ENCODE results near the gene BCL2. TPM values are rescaled to one million over a fixed set of nuclear protein-coding genes. Genes with fewer than 3 reads are reported as not detected.

BCL2 gene
- total RNA-seq, 2 donors from 2014 or later: 98.3 to 133 TPM

DNA sequence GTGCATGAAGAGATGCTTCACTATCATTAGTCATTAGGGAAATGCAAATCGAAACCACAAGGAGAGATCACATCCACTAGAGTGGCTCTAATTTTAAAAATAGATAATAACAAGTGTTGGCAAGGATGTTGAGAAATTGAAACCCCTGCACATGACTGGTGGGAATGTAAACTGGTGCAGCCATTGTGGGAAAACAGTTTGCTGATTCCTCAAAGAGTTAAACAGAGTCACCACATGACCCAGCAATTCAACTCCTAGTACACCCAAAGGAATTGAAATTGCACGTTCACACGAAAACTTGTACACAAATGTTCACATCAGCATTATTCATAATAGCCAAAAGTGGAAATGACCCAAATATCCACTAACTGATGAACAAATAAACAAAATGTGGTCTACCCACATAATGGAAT is 179.5 kb downstream of the BCL2 start:
- Mint-ChIP-seq H3K4me1 (ENCODE audit: low read depth) (peaks cover 92% of the 10 kb centered on the region), H3K4me3 (no peak overlapping the region), H3K9me3 (peaks cover 5 to 6% of the 10 kb centered on the region in 2 donors), H3K27me3 (ENCODE audit: low read depth) (no peaks in the 10 kb centered on the region), H3K36me3 (ENCODE audit: insufficient read depth in 2 of 2) (peaks cover 28 to 29% of the 10 kb centered on the region in 2 donors), H3K27ac (no peak overlapping the region)
- DNase-seq (no peak), ATAC-seq (replicated peaks in 1 of 2) (no peak)

DNA sequence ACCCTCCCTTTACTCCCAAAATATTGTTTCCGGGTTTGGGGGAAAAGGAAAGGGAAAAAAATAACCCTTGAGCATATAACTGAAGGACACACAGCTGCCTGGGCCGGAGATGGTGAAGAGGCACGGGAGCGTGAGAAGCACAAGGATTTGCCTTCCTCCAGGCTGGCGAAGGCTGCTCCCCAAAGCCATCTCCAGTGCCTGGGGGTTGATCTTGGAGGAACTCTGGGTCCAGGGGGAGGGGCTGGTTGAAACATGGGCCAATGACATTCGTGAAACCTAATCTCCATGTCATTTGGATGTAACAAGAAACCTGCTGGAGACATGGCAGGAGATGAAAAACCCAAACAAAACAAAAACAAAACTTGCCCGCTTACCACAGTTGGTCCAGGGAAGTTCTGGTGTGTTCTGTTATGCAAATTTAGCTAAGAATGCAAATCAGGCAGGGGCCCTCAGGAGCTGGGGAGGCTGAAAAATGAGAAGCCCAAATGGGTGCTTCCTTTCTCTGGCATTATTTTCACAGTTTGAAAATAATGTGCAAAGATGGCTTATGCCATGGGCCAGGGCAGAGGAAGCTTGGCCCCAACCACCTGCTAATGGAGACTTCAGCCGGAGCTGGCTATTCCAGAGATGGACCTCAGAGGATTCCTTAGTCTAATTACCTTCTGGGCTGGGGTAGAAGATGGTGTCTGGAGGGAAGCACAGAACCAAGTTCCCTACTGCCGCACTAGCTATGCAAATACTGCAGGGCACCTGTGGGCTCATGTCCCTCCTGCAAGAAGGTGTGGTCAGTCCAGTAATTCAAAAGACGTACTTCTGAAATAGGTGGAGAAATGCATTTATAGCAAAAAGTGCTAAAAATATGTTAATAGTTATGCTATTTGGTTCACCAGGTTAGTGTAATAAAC is 180.9 kb downstream of the BCL2 start:
- peaks cover 5 to 6% of the 10 kb centered on the region in 2 donors for H3K9me3 Mint-ChIP-seq
- peak overlapping the region; percentile 54 to 73 for H3K4me3 Mint-ChIP-seq
- ATAC-seq (replicated peaks in 1 of 2): peak; percentile 46 to 62
- H3K27me3 Mint-ChIP-seq (ENCODE audit: low read depth): no peaks in the 10 kb centered on the region
- peaks cover 81% of the 10 kb centered on the region for H3K4me1 Mint-ChIP-seq (ENCODE audit: low read depth)
- H3K27ac Mint-ChIP-seq: peak overlapping the region; percentile 52
- H3K36me3 Mint-ChIP-seq (ENCODE audit: insufficient read depth in 2 of 2): peaks cover 26 to 29% of the 10 kb centered on the region in 2 donors
- peak in 1 of 2 donors; percentile 12 for DNase-seq

DNA sequence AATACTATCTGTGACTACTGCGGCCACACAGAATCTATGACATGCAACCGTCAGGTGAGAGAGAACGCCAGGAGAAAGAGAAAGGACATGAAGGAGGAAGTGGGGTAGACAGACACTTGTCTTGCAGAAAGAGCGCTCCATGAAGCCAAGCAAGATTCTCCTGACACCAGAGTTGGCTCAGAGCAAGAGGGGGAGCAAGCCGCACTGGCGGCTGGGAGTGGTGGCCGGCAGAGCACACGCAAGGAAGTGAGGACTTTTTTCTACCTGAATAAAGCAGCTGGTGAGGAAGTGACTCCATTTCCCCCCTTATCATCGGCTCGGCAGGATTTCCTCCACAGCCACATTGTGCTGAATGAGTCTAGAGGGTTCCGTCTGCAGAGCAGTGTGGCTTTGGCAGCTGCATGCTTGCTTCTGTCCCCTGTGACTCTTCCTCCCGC is 181.6 kb downstream of the BCL2 start:
- peaks cover 25 to 29% of the 10 kb centered on the region in 2 donors for H3K36me3 Mint-ChIP-seq (ENCODE audit: insufficient read depth in 2 of 2)
- H3K4me3 Mint-ChIP-seq: peak overlapping the region; percentile 54 to 73
- DNase-seq (peak; percentile 51 to 53), ATAC-seq (replicated peaks in 1 of 2) (peak; percentile 78 to 86)
- peak overlapping the region; percentile 52 for H3K27ac Mint-ChIP-seq
- peaks cover 81% of the 10 kb centered on the region for H3K4me1 Mint-ChIP-seq (ENCODE audit: low read depth)
- H3K27me3 Mint-ChIP-seq (ENCODE audit: low read depth): no peaks in the 10 kb centered on the region
- peaks cover 5 to 6% of the 10 kb centered on the region in 2 donors for H3K9me3 Mint-ChIP-seq

DNA sequence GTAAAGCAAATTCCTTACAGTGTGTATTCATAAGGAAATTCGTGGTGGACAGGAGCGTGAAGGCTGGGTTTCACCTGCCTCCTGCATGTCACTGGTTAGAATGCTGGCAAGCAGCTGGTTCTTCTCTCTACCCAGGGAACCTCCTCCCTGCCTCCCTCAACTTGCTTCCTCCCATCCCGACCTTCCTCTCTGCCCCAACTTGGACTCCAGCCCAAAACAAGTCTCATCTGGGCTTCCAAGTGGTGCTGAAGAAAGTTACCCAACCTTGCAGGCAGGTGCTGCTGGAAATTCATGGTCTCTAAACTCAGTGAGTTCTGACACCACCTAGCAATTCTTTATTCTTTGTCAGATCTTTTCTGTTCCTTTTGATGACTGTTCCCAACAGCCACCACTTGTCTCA is 184.5 kb downstream of the BCL2 start:
- Mint-ChIP-seq H3K27me3 (ENCODE audit: low read depth) (no peaks in the 10 kb centered on the region), H3K4me3 (no peak overlapping the region), H3K27ac (peak overlapping the region; percentile 43), H3K36me3 (ENCODE audit: insufficient read depth in 2 of 2) (peaks cover 6 to 13% of the 10 kb centered on the region in 2 donors), H3K9me3 (peaks cover 2 to 3% of the 10 kb centered on the region in 2 donors), H3K4me1 (ENCODE audit: low read depth) (peaks cover 76% of the 10 kb centered on the region)
- no peak for DNase-seq
- ATAC-seq (replicated peaks in 1 of 2): no peak

DNA sequence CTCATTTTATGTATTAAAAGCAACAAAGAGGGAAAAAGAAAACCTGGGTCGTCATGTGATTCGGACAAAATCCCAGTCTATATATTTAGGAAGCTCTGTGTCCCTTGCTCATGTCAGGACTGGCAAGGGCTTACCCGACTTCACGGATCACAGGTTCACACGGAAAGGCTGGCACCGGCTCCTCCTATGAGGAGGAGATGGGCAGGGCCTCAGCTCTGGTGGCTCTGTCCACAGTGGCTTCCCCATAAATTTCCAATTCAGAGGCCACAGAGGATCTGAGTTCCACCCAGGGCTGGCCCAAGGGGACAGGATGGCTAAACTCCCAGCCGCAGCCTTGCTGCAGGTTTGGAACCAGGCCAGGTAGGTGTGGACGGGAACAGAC is 186.8 kb downstream of the BCL2 start:
- Mint-ChIP-seq H3K27ac (peak overlapping the region; percentile 18), H3K4me1 (ENCODE audit: low read depth) (peaks cover 57% of the 10 kb centered on the region), H3K27me3 (ENCODE audit: low read depth) (no peaks in the 10 kb centered on the region), H3K4me3 (peak overlapping the region; percentile 11 to 46), H3K36me3 (ENCODE audit: insufficient read depth in 2 of 2) (peaks cover 9 to 14% of the 10 kb centered on the region in 2 donors), H3K9me3 (peaks cover 2% of the 10 kb centered on the region in 2 donors)
- ATAC-seq (replicated peaks in 1 of 2) (no peak), DNase-seq (no peak)

DNA sequence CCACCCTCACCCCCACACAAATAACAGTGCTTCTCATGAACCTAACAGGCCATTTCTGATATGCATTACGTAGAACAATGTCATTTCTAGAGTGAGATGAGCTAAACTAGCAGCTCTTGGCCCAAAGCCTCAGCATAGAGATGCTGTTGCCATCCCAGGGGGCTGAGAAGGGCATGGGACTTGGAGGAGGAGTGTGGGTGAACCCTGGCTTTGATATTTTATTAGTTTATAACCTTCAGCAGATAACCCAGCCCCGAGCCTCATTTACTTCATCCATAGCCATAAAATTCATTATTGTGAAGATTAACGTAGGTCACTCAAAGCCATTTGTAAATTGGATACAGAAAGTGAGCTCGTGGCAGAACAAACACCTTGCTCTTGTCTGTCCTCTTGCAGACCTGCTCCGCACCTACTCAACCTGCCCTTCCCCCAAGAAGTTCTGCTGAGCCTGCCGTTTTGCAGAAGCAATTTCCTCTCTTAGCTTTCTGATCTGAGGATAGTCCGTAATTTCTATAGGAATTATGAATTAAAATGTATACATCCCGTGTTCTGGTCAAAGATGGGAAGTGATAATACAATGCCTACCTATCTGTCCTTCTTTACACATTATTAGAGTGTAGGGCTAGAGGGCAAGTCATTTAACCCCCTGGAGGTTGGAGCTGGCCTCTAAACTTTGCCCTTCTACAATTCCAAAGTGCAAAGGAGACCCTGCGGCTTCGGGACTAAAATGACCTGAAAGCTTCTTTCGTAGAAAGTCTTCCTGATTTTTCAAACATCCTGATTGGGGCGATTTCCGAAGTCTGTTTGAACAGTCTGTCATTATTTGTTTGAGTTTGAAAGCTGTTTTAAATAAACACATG is 187.4 kb downstream of the BCL2 start:
- H3K9me3 Mint-ChIP-seq: peaks cover 2% of the 10 kb centered on the region in 2 donors
- H3K4me3 Mint-ChIP-seq: peak overlapping the region; percentile 11 to 46
- H3K27me3 Mint-ChIP-seq (ENCODE audit: low read depth): no peaks in the 10 kb centered on the region
- ATAC-seq (replicated peaks in 1 of 2): peak; percentile 57 to 71
- DNase-seq: peak in 1 of 2 donors; percentile 25
- peaks cover 50% of the 10 kb centered on the region for H3K4me1 Mint-ChIP-seq (ENCODE audit: low read depth)
- peaks cover 9 to 17% of the 10 kb centered on the region in 2 donors for H3K36me3 Mint-ChIP-seq (ENCODE audit: insufficient read depth in 2 of 2)
- H3K27ac Mint-ChIP-seq: peak overlapping the region; percentile 75

DNA sequence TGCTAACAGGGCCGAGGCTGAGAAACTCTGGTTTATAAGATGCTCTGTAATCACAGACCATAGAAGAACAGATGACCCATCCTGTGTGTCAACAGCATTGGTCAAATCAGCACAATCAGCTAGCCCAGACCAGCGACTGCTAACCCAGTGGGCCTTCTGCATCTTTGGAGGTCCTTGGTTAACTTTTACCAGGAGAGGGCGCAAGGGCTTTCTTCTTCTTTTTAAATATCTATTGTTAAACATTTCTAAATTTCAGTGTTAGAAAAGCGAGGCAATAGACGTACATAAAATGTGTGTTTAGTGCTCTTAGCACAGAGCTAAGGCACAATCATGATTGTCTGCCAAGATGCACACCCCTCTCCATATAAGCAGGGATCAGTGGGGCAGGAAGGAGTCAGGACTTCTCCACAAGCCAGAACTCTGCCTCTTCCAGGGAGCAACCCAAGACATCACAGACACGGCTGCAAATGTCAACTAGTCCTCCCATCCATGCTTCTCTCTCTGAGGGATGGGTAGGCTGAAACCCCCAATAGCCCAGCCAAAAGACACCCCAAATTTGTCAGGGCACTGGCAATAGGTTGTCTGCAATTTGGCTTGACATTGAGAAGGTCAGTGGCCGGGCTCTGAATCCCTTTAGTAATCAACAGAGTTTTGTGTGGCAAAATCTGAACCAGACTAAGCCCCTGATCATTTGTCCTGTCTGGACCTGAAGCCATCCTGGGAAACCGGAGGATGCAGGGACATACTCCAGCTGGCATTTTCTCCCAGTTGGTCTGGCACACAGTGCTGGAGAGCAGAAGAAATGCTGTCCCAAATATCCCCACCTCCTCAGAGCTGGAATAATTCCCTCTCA is 188.2 kb downstream of the BCL2 start:
- Mint-ChIP-seq H3K27me3 (ENCODE audit: low read depth) (no peaks in the 10 kb centered on the region), H3K36me3 (ENCODE audit: insufficient read depth in 2 of 2) (peaks cover 9 to 17% of the 10 kb centered on the region in 2 donors), H3K4me1 (ENCODE audit: low read depth) (peaks cover 42% of the 10 kb centered on the region), H3K9me3 (no peaks in the 10 kb centered on the region), H3K27ac (peak overlapping the region; percentile 75), H3K4me3 (peak overlapping the region; percentile 27 to 46)
- peak; percentile 53 to 65 for DNase-seq
- ATAC-seq (replicated peaks in 1 of 2): peak; percentile 46 to 47

DNA sequence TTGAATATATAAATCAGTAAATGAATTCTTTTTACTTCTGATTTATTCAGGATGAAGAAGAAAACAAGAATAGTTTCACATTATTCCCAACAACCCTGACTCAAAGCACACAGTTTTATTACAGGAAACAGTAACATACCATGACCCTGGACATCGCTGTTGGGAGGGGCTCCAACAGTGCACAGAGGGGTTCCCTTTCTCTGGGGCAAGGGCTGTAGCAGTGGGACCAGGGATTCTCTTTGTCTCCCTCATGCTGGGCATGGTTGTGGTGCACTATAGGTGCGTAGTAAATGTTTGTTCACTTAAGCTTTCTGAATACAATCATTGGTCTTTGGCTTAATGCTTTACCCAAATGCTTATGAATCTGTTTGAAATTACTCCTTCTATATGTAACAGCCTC is 189.4 kb downstream of the BCL2 start:
- Mint-ChIP-seq H3K9me3 (no peaks in the 10 kb centered on the region), H3K36me3 (ENCODE audit: insufficient read depth in 2 of 2) (peaks cover 7 to 12% of the 10 kb centered on the region in 2 donors), H3K4me1 (ENCODE audit: low read depth) (peaks cover 30% of the 10 kb centered on the region), H3K27me3 (ENCODE audit: low read depth) (no peaks in the 10 kb centered on the region), H3K27ac (no peak overlapping the region), H3K4me3 (no peak overlapping the region)
- no peak for DNase-seq
- no peak for ATAC-seq (replicated peaks in 1 of 2)

DNA sequence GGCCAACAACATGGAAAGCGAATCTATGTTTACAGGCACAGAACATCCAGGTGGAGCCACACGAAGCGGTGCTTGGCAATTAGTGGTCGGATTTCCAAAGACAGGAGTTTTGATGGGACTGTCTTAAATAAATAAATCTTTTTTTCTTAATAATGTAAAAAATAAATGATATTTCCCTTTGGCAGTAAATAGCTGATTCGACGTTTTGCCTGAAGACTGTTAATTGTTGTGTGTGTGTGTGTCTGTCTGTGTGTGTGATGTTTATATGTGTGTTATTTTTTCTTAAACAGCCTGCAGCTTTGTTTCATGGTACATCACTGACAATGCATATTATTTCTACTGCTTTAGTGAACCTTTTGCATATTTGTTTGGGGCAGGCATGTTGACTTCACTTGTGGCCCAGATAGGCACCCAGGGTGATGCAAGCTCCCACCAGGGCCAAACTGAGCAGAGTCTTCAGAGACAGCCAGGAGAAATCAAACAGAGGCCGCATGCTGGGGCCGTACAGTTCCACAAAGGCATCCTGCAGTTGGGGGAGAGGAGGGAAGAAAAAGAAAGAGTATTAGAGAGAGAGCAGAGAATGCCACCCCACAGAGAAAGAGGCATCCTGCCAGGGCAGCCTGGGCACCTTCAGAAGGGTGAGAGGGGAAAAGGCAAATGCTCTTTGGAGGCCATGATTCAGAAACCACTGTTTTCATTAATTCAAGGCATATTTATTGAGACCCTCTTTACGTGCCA is 191.2 kb downstream of the BCL2 start:
- no peak overlapping the region for H3K4me3 Mint-ChIP-seq
- peak overlapping the region; percentile 66 for H3K27ac Mint-ChIP-seq
- peaks cover 7 to 12% of the 10 kb centered on the region in 2 donors for H3K36me3 Mint-ChIP-seq (ENCODE audit: insufficient read depth in 2 of 2)
- ATAC-seq (replicated peaks in 1 of 2): no peak
- H3K27me3 Mint-ChIP-seq (ENCODE audit: low read depth): no peaks in the 10 kb centered on the region
- peaks cover 32% of the 10 kb centered on the region for H3K4me1 Mint-ChIP-seq (ENCODE audit: low read depth)
- H3K9me3 Mint-ChIP-seq: no peaks in the 10 kb centered on the region
- no peak for DNase-seq

DNA sequence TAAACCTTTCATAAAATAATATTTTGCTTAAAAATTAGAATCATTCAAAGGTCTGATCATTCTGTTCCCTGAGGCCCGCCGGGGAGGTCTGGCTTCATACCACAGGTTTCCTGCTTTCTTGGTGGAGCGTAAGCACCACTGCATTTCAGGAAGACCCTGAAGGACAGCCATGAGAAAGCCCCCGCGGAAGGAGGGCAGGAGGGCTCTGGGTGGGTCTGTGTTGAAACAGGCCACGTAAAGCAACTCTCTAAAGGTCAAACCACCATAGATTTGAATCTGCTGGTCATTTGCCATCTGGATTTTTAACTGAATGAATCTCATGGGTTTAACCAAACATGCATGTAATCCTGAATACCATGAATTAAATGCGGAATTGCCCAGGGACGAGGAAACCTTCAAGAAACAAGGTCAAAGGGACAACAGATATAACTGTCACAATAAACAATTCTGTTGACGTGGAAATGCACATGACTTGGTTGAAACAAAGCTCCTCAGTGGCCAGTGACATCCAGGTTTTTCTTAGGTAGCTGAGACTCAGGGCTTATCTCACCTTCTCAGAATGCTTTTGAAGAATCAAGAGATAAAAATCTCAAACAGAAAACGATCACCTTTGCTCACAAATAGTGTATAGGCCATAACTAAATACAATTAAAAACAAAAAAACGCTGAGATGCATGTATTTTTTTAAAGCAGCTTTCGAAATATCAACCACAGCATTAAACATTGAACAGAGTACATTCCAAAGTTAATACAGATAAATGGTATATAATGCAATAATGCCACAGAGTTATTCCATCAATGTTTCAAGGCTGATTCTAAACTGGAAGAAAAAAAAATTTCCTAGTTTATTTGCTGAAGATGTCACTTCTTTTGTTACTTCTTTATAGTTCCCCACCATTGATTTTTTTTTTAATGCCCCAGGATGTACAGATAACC is 193.2 kb downstream of the BCL2 start:
- Mint-ChIP-seq H3K4me3 (no peak overlapping the region), H3K9me3 (peaks cover 0 to 1% of the 10 kb centered on the region in 2 donors), H3K27ac (peak overlapping the region; percentile 55), H3K36me3 (ENCODE audit: insufficient read depth in 2 of 2) (peaks cover 7 to 14% of the 10 kb centered on the region in 2 donors), H3K27me3 (ENCODE audit: low read depth) (no peaks in the 10 kb centered on the region), H3K4me1 (ENCODE audit: low read depth) (peaks cover 12% of the 10 kb centered on the region)
- ATAC-seq (replicated peaks in 1 of 2): no peak
- DNase-seq: no peak

DNA sequence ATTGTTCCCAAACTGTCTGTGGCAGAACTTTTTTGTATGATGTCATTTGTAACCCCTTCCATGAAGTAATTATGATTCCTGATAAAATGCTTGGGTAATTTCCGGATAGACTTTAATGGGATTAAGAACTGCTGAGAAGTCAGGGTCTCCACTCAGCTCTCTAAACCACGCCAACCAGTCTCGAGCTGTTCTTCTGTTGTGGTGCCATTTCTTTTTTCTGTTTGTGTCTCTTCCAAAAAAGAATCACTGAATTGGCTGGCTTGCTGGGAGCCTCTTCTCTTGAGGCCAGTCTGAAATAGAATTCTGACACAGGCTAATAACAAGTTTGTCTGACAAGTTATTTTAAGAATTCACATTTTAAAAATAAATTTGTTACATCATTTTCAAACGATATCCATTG is 198.9 kb downstream of the BCL2 start:
- Mint-ChIP-seq H3K27ac (peak overlapping the region; percentile 54), H3K36me3 (ENCODE audit: insufficient read depth in 2 of 2) (peaks cover 0 to 2% of the 10 kb centered on the region in 2 donors), H3K4me1 (ENCODE audit: low read depth) (peaks cover 8% of the 10 kb centered on the region), H3K9me3 (peaks cover 0 to 1% of the 10 kb centered on the region in 2 donors), H3K4me3 (no peak overlapping the region), H3K27me3 (ENCODE audit: low read depth) (peaks cover 27% of the 10 kb centered on the region)
- ATAC-seq (replicated peaks in 1 of 2): no peak
- no peak for DNase-seq
